HEK293 (cell line): Measurements from ENCODE around the gene RUSF1.

ENCODE experiments used
- EGR2 ChIP-seq: fragments of 450-650 bp; formaldehyde crosslinking; IDR thresholded peaks from 2 replicates; pipeline ENCODE4 v1.5.1; 2016; ENCODE audit warnings: low read depth, missing biosample characterization, missing genetic modification characterization
- IKZF3 ChIP-seq: fragments of 450-650 bp; IDR thresholded peaks from 2 replicates; pipeline ENCODE4 v1.5.0; 2018; ENCODE audit warnings: missing biosample characterization, mild to moderate bottlenecking, missing genetic modification characterization, moderate library complexity
- PRDM1 ChIP-seq: fragments of 450-650 bp; formaldehyde crosslinking; IDR thresholded peaks from 2 replicates; pipeline ENCODE4; 2016; ENCODE audit warnings: missing biosample characterization, missing genetic modification characterization
- REPIN1 ChIP-seq: fragments of 450-650 bp; formaldehyde crosslinking; IDR thresholded peaks from 2 replicates; pipeline ENCODE4 v1.5.1; 2017; ENCODE audit warnings: missing biosample characterization, missing genetic modification characterization, low read depth
- SETDB1 ChIP-seq: IDR thresholded peaks from one replicate; pipeline ENCODE4 v1.6.1; 2017; ENCODE audit warnings: mild to moderate bottlenecking, low read length, moderate library complexity, mixed read lengths; ENCODE audit not compliant: insufficient read length
- SP3 ChIP-seq: fragments of 450-650 bp; formaldehyde crosslinking; IDR thresholded peaks from 2 replicates; pipeline ENCODE4 v1.5.1; 2016; ENCODE audit warnings: missing biosample characterization, missing genetic modification characterization
- ZBTB48 ChIP-seq: fragments of 450-650 bp; formaldehyde crosslinking; IDR thresholded peaks from 2 replicates; pipeline ENCODE4 v1.5.1; 2016; ENCODE audit warnings: missing biosample characterization, missing genetic modification characterization
- ZEB2 ChIP-seq: fragments of 450-650 bp; formaldehyde crosslinking; IDR thresholded peaks from 2 replicates; pipeline ENCODE4 v1.5.1; 2016; ENCODE audit warnings: missing biosample characterization, missing genetic modification characterization
- ZFHX2 ChIP-seq: fragments of 450-650 bp; formaldehyde crosslinking; conservative IDR thresholded peaks from 2 replicates; pipeline ENCODE4 v1.5.1; 2016; ENCODE audit warnings: missing biosample characterization, missing genetic modification characterization
- ZNF155 ChIP-seq: fragments of 450-650 bp; formaldehyde crosslinking; IDR thresholded peaks from 2 replicates; pipeline ENCODE4 v1.5.1; 2016; ENCODE audit warnings: missing biosample characterization, missing genetic modification characterization
- ZNF19 ChIP-seq: fragments of 450-650 bp; formaldehyde crosslinking; IDR thresholded peaks from 2 replicates; pipeline ENCODE4; 2016; ENCODE audit warnings: missing biosample characterization, missing genetic modification characterization, low read depth
- ZNF211 ChIP-seq: fragments of 450-650 bp; formaldehyde crosslinking; IDR thresholded peaks from 2 replicates; pipeline ENCODE4 v1.5.1; 2016; ENCODE audit warnings: low read depth, missing biosample characterization, missing genetic modification characterization
- ZNF292 ChIP-seq: fragments of 450-650 bp; formaldehyde crosslinking; IDR thresholded peaks from 2 replicates; pipeline ENCODE4 v1.5.1; 2016; ENCODE audit warnings: low read depth, missing biosample characterization, missing genetic modification characterization, borderline replicate concordance
- ZNF391 ChIP-seq: fragments of 450-650 bp; formaldehyde crosslinking; IDR thresholded peaks from 2 replicates; pipeline ENCODE4 v1.5.1; 2016; ENCODE audit warnings: low read depth, missing biosample characterization, missing genetic modification characterization, borderline replicate concordance
- ZNF404 ChIP-seq: fragments of 450-650 bp; formaldehyde crosslinking; IDR thresholded peaks from 2 replicates; pipeline ENCODE4 v1.5.1; 2017; ENCODE audit warnings: missing biosample characterization, missing genetic modification characterization
- ZNF473 ChIP-seq: fragments of 450-650 bp; formaldehyde crosslinking; IDR thresholded peaks from 2 replicates; pipeline ENCODE4 v1.5.1; 2017; ENCODE audit warnings: missing biosample characterization, missing genetic modification characterization
- ZNF600 ChIP-seq: fragments of 450-650 bp; formaldehyde crosslinking; IDR thresholded peaks from 2 replicates; pipeline ENCODE4 v1.5.1; 2016; ENCODE audit warnings: missing biosample characterization, missing genetic modification characterization
- ZNF610 ChIP-seq: fragments of 450-650 bp; formaldehyde crosslinking; IDR thresholded peaks from 2 replicates; pipeline ENCODE4 v1.5.1; 2016; ENCODE audit warnings: missing biosample characterization, missing genetic modification characterization, borderline replicate concordance
- TF ChIP-seq, protein P1 (sequence below): fragments of 450-650 bp; formaldehyde crosslinking; IDR thresholded peaks from 2 replicates; pipeline ENCODE4 v1.5.1; 2016; ENCODE audit warnings: missing biosample characterization, missing genetic modification characterization
- TF ChIP-seq, protein P2 (sequence below): fragments of 450-650 bp; formaldehyde crosslinking; conservative IDR thresholded peaks from 2 replicates; pipeline ENCODE4 v1.5.1; 2016; ENCODE audit warnings: low read depth, missing biosample characterization, missing genetic modification characterization
- TF ChIP-seq, protein P3 (sequence below): fragments of 450-650 bp; formaldehyde crosslinking; IDR thresholded peaks from 2 replicates; pipeline ENCODE4 v1.5.1; 2017; ENCODE audit warnings: missing biosample characterization, missing genetic modification characterization
- TF ChIP-seq, protein P4 (sequence below): fragments of 450-650 bp; formaldehyde crosslinking; IDR thresholded peaks from 2 replicates; pipeline ENCODE4 v1.5.1; 2017; ENCODE audit warnings: missing biosample characterization, mild to moderate bottlenecking, missing genetic modification characterization, moderate library complexity

RUSF1 gene

DNA sequence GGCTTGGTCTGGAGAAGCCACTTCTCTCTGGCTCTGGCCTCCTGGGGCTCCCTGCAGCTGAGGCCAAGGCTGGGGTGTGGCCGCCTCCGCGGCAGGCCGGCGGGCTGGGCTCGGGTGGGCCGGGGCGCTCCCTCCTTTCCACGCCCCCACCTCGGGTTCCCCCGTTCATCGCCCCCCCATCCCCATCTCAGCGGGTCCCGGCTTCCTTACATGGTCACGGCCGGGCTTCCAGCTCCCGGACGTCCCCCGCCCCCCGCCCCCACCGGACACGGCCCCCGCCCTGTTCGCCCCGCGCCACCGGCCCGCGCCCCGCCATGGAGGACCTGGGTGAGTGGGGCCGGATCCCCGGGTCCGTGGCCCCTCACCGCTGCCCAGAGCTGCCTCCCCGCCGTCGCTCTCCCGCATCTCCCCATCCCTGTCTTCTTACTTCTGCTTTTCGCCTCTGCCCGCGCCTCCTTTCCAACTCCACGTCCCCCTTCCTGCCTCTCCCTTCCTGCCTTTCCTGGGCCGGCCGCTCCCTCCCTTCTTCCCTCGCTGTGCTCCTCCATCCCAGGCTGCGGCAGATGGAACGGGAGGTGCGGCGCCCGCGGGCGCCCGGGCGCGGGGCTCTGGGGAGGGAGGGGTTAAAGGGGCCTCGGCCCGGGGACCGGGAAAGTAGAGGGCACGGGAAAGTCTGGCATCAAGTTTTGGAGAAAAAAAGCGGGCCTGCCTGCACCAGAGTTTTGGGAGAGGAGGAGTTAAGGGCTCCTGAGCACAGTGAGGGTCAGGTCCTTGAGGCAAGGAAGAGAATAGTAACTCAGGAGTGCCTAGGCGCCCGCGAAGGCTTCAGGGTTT lies 36.1 kb downstream of the RUSF1 start, which contains the start of gene TGFB1I1 (continued):
- TF ChIP-seq ZNF155 (tag by site-specific recombination) (no peak), ZNF391 (no peak), EGR2 (tag by site-specific recombination) (peak; percentile 23; the same call in 1 of the 2 replicates), ZNF610 (tag by site-specific recombination) (0 out of 2 replicates have a peak, but pooled peaks have one; percentile 17), ZFHX2 (0 out of 2 replicates have a peak, but pooled peaks have one; percentile 30), SETDB1 (no peak), ZBTB48 (peak; percentile 77; the same call in 1 of the 2 replicates), ZNF473 (tag by site-specific recombination) (no peak), ZNF404 (tag by site-specific recombination) (no peak), ZNF292 (tag by site-specific recombination) (no peak), ZNF600 (tag by site-specific recombination) (0 out of 2 replicates have a peak, but pooled peaks have one; percentile 38), IKZF3 (peak; percentile 79), ZEB2 (tag by site-specific recombination) (peak; percentile 29; the same call in 1 of the 2 replicates), SP3 (tag by site-specific recombination) (peak; percentile 3; the same call in 1 of the 2 replicates), REPIN1 (tag by site-specific recombination) (no peak), ZNF211 (tag by site-specific recombination) (no peak), ZNF19 (tag by site-specific recombination) (no peak), PRDM1 (tag by site-specific recombination) (0 out of 2 replicates have a peak, but pooled peaks have one; percentile 39)
- TF ChIP-seq, protein P1, sequence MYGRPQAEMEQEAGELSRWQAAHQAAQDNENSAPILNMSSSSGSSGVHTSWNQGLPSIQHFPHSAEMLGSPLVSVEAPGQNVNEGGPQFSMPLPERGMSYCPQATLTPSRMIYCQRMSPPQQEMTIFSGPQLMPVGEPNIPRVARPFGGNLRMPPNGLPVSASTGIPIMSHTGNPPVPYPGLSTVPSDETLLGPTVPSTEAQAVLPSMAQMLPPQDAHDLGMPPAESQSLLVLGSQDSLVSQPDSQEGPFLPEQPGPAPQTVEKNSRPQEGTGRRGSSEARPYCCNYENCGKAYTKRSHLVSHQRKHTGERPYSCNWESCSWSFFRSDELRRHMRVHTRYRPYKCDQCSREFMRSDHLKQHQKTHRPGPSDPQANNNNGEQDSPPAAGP (tag by site-specific recombination): 0 out of 2 replicates have a peak, but pooled peaks have one; percentile 31
- TF ChIP-seq, protein P2, sequence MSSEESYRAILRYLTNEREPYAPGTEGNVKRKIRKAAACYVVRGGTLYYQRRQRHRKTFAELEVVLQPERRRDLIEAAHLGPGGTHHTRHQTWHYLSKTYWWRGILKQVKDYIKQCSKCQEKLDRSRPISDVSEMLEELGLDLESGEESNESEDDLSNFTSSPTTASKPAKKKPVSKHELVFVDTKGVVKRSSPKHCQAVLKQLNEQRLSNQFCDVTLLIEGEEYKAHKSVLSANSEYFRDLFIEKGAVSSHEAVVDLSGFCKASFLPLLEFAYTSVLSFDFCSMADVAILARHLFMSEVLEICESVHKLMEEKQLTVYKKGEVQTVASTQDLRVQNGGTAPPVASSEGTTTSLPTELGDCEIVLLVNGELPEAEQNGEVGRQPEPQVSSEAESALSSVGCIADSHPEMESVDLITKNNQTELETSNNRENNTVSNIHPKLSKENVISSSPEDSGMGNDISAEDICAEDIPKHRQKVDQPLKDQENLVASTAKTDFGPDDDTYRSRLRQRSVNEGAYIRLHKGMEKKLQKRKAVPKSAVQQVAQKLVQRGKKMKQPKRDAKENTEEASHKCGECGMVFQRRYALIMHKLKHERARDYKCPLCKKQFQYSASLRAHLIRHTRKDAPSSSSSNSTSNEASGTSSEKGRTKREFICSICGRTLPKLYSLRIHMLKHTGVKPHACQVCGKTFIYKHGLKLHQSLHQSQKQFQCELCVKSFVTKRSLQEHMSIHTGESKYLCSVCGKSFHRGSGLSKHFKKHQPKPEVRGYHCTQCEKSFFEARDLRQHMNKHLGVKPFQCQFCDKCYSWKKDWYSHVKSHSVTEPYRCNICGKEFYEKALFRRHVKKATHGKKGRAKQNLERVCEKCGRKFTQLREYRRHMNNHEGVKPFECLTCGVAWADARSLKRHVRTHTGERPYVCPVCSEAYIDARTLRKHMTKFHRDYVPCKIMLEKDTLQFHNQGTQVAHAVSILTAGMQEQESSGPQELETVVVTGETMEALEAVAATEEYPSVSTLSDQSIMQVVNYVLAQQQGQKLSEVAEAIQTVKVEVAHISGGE (tag by site-specific recombination): peak; percentile 31; the same call in 1 of the 2 replicates
- TF ChIP-seq, protein P3, sequence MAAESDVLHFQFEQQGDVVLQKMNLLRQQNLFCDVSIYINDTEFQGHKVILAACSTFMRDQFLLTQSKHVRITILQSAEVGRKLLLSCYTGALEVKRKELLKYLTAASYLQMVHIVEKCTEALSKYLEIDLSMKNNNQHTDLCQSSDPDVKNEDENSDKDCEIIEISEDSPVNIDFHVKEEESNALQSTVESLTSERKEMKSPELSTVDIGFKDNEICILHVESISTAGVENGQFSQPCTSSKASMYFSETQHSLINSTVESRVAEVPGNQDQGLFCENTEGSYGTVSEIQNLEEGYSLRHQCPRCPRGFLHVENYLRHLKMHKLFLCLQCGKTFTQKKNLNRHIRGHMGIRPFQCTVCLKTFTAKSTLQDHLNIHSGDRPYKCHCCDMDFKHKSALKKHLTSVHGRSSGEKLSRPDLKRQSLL (tag by site-specific recombination): no peak
- TF ChIP-seq, protein P4, sequence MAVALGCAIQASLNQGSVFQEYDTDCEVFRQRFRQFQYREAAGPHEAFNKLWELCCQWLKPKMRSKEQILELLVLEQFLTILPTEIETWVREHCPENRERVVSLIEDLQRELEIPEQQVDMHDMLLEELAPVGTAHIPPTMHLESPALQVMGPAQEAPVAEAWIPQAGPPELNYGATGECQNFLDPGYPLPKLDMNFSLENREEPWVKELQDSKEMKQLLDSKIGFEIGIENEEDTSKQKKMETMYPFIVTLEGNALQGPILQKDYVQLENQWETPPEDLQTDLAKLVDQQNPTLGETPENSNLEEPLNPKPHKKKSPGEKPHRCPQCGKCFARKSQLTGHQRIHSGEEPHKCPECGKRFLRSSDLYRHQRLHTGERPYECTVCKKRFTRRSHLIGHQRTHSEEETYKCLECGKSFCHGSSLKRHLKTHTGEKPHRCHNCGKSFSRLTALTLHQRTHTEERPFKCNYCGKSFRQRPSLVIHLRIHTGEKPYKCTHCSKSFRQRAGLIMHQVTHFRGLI (tag by site-specific recombination): peak; percentile 27; the same call in 1 of the 2 replicates
